ENCODE data around the gene CP.

GRCh38 chr3:149145974-149146373 lies 75.7 kb downstream of the CP start:
- TF ChIP-seq, protein P1, sequence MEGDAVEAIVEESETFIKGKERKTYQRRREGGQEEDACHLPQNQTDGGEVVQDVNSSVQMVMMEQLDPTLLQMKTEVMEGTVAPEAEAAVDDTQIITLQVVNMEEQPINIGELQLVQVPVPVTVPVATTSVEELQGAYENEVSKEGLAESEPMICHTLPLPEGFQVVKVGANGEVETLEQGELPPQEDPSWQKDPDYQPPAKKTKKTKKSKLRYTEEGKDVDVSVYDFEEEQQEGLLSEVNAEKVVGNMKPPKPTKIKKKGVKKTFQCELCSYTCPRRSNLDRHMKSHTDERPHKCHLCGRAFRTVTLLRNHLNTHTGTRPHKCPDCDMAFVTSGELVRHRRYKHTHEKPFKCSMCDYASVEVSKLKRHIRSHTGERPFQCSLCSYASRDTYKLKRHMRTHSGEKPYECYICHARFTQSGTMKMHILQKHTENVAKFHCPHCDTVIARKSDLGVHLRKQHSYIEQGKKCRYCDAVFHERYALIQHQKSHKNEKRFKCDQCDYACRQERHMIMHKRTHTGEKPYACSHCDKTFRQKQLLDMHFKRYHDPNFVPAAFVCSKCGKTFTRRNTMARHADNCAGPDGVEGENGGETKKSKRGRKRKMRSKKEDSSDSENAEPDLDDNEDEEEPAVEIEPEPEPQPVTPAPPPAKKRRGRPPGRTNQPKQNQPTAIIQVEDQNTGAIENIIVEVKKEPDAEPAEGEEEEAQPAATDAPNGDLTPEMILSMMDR (IDR thresholded peaks at IDR 0.05 in 4 of 5, conservative IDR thresholded peaks at IDR 0.05 in 1 of 5) = no peak
- no peak for TF ChIP-seq POLR2A (IDR thresholded peaks at IDR 0.05)
